HL-60 (cell line): ENCODE data around the gene NT5C1A.

Experiments used
- DNase-seq, 2 experiments: peaks; one replicate each; pipeline ENCODE4 v3.0.0-alpha.2; 2010 to 2020; ENCODE audit warnings: low read depth in 1 of 2, low spot score in 1 of 2
- H3K27ac ChIP-seq: fragments of 250-450 bp; sonication (Bioruptor Pico); replicated peaks from 2 replicates; pipeline ENCODE4 v1.5.1; 2020; ENCODE audit warnings: mild to moderate bottlenecking, moderate library complexity
- H3K27me3 ChIP-seq: fragments of 250-450 bp; sonication (Bioruptor Pico); 2 replicates; pipeline ENCODE4 v1.5.1; 2021; ENCODE audit warnings: mild to moderate bottlenecking, moderate library complexity; ENCODE audit not compliant: insufficient read depth, poor library complexity, severe bottlenecking
- H3K4me3 ChIP-seq: replicated peaks from 2 replicates; pipeline ENCODE4 v1.5.1; 2011; ENCODE audit warnings: mild to moderate bottlenecking, control low read depth, low read length; ENCODE audit not compliant: insufficient read depth
- CTCF ChIP-seq: IDR thresholded peaks from one replicate; pipeline ENCODE4 v1.5.1; 2011; ENCODE audit warnings: low read length, control low read depth, inconsistent platforms; ENCODE audit not compliant: insufficient read depth
- GABPA ChIP-seq: IDR thresholded peaks from 2 replicates; pipeline ENCODE4 v1.6.1; 2012; ENCODE audit warnings: low read depth
- POLR2AphosphoS5 ChIP-seq: IDR thresholded peaks from 2 replicates; pipeline ENCODE4 v1.6.1; 2012; ENCODE audit warnings: low read depth
- REST ChIP-seq: IDR thresholded peaks from 2 replicates; pipeline ENCODE4 v1.6.1; 2012; ENCODE audit warnings: low read depth; ENCODE audit not compliant: insufficient replicate concordance
- SPI1 ChIP-seq: IDR thresholded peaks from 2 replicates; pipeline ENCODE4 v1.6.1; 2012; ENCODE audit warnings: low read depth, mild to moderate bottlenecking, borderline replicate concordance

NT5C1A gene

DNA sequence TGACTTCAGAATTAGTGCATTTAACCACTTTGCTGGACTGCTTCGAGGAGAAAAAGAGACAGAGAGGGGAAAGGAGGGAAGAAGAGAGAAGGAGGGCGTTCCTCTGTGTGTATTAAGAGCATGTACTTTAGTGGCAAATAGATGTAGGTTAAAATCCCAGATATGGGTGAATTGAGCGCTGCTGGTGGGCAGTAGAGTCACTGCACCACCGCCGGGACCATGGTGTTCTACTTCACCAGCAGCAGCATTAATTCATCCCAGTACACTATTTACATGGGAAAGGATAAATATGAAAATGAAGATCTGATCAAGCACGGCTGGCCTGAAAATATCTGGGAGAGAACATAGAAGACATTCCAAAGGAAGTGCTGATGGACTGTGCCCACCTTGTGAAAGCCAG lies 45.9 kb upstream of the NT5C1A start:
- Histone ChIP-seq H3K27me3 (peaks cover 23% of the 10 kb centered on the region), H3K27ac (no peak overlapping the region), H3K4me3 (no peak overlapping the region)
- no peak for DNase-seq
- TF ChIP-seq GABPA (no peak), REST (no peak), POLR2AphosphoS5 (no peak), SPI1 (no peak), CTCF (no peak)

GRCh38 chr1:39713557-39713956 lies 41.6 kb upstream of the NT5C1A start:
- no peak overlapping the region for H3K4me3 ChIP-seq
- no peak for DNase-seq
- no peak overlapping the region for H3K27ac ChIP-seq
- peaks cover 18% of the 10 kb centered on the region for H3K27me3 ChIP-seq
- no peak for TF ChIP-seq POLR2AphosphoS5

DNA sequence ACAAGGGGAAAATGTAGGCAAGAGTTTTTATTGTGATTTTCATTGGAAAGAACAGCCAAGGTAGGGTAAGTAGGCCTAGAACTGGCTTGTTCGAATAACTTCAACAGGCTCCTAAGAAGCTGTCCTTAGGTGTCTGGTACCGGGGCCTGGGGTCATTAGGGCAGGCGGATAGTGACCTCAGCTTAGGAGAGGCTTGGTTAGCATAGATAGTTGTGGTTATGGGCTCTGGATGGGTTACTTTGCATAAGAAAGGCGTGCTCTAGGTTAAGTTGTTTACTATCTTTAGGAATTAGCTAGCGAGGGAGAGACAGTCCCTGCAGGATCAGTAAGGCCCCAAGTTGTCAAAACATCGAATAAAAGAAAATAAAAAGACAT lies 40.0 kb upstream of the NT5C1A start:
- TF ChIP-seq CTCF (no peak), SPI1 (no peak), GABPA (no peak), REST (no peak), POLR2AphosphoS5 (no peak)
- Histone ChIP-seq H3K4me3 (no peak overlapping the region), H3K27ac (no peak overlapping the region), H3K27me3 (peaks cover 8% of the 10 kb centered on the region)
- DNase-seq = no peak

GRCh38 chr1:39711104-39711965 lies 39.4 kb upstream of the NT5C1A start:
- H3K27me3 ChIP-seq = peaks cover 3% of the 10 kb centered on the region
- TF ChIP-seq CTCF = no peak
- TF ChIP-seq REST = no peak
- no peak for TF ChIP-seq POLR2AphosphoS5
- no peak for DNase-seq
- no peak overlapping the region for H3K4me3 ChIP-seq
- H3K27ac ChIP-seq = no peak overlapping the region
